Activated CD4-positive, alpha-beta T cell treated with anti-CD3 and anti-CD28 coated beads, Interleukin-2, amount 50 U/mL, for 48 hours (primary cell): ENCODE results near the gene LAMA3.

Experiments
- DNase-seq, 2 experiments: peaks; one replicate each; pipeline ENCODE4 v3.0.0-alpha.2; 2020

LAMA3 gene

GRCh38 chr18:23951206-23951605, 262.0 kb downstream of the LAMA3 start:
- DNase-seq = no peak

GRCh38 chr18:23953984-23954383, 264.7 kb downstream of the LAMA3 start:
- DNase-seq = no peak

GRCh38 chr18:23956483-23956882, 267.2 kb downstream of the LAMA3 start:
- DNase-seq = no peak

- no peak for DNase-seq
Measured at GRCh38 chr18:23958036-23958435, 268.8 kb downstream of the LAMA3 start.

DNA sequence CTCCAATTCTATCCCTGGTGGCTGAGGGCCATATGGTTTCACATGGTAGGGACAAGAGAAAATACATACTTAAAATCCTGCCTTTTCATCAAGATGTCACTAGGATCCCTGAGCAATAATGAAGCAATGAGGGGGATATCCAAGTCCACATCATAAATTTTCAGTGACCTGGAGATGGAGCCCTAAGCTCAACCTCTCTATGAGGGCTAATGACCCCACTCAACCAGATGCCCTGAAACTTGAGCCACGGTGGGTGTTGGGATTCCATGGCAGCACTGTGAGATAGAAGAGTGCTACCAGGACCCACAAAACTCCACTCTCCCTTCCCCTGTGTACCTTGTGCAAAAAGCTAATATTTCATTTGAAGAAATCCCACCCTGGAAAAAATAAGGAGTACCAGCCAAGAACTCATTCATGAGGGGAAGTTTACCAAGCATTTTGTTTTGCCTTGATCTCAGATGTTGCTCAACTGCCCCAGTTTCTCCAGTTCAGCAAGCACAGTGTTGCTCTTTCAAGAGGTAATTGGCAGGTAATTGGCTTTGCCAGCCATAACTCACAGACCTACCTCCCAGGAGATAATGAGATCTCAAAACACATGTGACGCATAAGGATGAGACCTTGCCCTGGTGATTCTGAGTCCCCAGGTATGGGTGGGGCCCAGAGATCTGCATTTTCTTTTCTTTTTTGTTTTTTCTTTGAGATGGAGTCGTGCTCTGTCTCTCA, 274.4 kb downstream of the LAMA3 start:
- DNase-seq = no peak

GRCh38 chr18:23964282-23965238, 275.3 kb downstream of the LAMA3 start:
- peak; percentile 60 to 64 for DNase-seq

GRCh38 chr18:23966909-23967308, 277.7 kb downstream of the LAMA3 start:
- no peak for DNase-seq

- DNase-seq = peak; percentile 24 to 35
Measured at GRCh38 chr18:23967321-23968089, 278.3 kb downstream of the LAMA3 start.

DNA sequence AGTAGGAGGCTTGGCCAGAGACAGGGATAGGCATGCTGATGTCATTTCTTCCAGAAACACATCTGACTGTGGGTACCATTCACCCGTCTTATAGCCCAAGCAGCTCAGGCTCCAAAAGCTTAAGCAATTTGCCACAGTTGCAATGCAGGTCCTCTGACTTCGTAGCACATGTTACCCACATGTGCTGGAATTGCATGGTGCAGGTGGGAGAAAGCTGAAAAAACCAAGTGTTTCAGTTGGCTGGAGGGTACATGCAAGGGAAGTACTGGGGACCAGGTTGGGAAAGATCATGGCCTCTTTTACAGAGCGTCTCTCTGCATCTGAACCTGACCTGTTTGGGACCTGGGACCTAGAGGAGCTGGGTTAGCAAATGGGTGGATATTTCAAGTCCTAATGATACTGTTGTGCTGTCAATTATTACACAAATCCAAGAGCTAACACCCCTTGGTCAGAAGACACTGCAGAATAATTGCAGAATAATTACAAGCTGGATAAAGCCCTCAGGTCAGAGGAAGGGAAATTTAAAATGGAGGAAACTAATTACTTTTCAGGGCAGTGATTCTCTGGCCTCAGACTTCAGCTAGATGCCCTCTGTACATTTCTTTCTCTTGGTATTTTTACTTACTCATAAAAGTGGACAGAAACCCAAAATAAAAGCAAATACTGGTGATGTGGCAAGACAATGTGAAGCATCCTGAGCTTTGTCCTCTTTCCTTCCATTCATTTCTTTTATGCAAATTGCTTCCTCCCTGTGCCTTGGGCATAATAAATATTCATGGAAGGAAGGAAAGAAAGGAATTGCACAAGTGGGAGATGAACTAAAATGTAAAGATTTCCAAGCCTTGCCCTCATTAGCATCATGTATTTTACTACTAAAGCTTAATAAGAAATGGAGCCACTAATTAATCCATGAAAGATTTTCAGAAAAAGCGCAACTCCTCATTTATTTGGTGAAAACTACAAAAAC, 279.7 kb downstream of the LAMA3 start:
- no peak for DNase-seq

DNA sequence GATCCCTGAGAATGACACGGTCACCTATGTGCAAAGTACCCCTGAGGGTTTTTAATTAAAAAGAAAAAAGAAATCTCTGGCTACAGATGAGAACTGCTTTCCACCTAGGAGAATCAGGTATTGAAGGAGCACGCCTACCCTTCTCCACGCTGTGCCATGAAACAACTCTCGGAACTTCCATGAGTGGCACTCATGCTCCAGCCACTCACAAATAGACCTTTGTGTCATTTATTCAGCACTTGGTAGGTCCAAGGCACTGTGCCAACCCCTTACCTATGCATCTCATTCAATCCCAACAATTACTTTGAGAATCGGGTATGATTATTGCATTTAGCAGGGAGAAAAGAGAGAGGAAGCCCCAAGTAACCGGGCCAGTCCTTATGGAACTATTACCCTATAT, 280.4 kb downstream of the LAMA3 start:
- DNase-seq = no peak

DNA sequence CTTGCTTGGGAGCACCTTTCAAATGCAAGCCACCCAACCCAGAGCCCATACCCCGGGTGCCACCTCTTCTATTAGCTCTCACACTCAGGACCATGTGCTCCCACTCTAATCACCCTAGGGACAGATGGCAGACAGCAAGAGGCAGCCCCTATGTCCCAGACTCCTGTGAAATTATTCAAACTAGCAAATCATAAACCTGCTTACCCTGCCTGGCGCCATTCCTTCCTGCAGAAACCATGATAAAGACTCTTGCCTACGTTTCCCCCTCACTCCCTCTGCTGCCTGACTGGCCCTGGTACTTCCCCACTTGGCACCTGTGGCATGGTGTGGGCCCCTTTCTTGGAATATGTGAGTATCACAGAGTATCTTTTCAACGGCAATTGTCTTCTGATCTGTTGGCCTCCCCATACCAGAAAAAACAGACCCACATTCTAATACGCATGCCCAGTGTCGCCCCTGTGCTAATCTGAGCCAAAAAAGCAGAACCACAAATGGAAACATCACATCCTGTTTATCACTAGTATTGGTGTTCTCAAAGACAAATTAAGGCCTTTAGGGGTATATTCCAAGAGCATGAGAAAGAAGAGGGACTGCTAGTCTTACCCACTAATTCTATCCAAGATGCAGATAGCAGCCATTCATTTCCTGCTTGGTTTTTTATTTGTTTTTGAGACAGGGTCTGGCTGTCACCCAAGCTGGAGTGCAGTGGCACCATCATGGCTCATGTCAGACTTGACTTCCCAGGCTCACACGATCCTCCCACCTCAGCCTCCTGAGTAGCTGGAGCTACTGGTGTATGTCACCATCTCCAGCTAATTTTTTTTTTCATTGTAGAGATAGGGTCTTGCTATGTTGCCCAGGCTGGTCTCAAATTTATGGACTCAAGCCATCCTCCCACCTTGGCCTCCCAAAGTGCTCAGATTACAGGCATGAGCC, 281.2 kb downstream of the LAMA3 start:
- DNase-seq = peak; percentile 43 to 60

DNA sequence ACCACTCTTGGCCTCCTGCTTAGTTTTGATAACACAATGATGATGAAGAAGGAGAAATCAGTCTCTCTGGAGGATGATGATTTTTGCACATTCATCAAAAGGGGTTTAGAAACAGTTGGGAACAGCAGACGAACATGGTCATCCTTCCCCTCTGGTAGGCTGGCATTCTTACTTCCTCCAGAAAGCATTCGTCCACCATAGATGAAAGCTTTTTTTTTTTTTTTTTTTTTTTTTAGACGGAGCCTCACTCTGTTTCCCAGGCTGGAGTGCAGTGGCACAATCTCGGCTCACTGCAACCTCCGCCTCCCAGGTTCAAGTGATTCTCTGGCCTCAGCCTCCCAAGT, 281.8 kb downstream of the LAMA3 start:
- no peak for DNase-seq

- DNase-seq = no peak
Measured at GRCh38 chr18:23971666-23972230, 282.5 kb downstream of the LAMA3 start.

GRCh38 chr18:23972453-23972852, 283.2 kb downstream of the LAMA3 start:
- peak in 1 of 2 experiments; percentile 41 for DNase-seq

DNA sequence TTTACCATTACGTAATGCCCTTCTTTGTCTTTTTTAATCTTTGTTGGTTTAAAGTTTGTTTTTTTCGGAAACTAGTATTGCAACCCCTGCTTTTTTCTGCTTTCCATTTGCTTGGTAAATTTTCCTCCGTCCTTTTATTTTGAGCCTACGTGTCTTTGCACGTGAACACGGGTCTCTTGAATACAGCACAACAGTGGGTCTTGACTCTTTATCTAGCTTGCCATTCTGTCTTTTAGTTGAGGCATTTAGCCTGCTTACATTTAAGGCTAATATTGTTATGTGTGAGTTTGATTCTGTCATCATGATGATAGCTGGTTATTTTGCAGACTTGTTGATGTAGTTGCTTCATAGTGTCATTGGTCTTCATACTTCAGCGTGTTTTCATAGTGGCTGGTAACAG, 287.9 kb downstream of the LAMA3 start:
- no peak for DNase-seq

- DNase-seq = no peak
Measured at GRCh38 chr18:23977719-23978483, 288.6 kb downstream of the LAMA3 start.

DNA sequence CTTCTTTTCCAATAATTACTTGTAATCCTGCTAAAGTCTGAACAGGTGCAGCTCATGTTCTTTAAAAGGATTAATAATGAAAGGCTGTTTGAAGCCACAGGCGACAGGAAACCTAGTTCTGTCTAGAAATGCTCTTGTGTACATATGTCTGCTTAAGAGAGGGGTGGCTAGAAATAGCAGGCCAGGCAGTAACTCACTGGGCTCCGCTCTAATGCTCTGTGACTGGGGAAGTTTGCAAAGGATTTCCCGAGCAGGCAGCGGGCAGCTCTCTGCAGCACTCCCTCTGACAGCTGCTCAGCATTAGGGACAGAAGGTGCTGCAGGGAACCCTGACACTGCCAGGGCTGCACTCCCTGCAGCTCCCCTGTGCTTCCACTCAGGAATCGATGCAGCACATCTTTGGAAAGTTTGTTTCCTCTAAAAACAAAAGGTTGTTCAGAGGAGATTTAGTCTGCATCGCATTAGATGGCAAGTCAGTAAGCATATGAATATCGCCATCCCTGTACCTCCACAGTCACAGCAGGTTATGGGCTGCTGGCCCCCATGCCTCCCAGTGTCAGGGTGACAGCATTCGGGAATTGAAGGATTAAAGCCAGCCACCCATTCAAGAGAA, 292.2 kb downstream of the LAMA3 start:
- no peak for DNase-seq

- DNase-seq = no peak
Measured at GRCh38 chr18:23982155-23983079, 293.2 kb downstream of the LAMA3 start.
